Umbilical cord (tissue), 2 donors: Measurements from ENCODE around the gene PEX13. TPM values are rescaled to one million over a fixed set of nuclear protein-coding genes. Genes with fewer than 3 reads are reported as not detected.
"Not testable (repeated sequence)": the region's sequence is repeated elsewhere in the genome, so short reads cannot be mapped to it uniquely, and the experiment has no call there.

Source experiments
- DNase-seq: peaks from one replicate; pipeline ENCODE4 v3.0.0-alpha.2; 2015; ENCODE audit warnings: low spot score
- total RNA-seq: library from RNA; depleted of rRNA; stranded (reverse); fragments of >200 nt; gene quantifications from one replicate; pipeline ENCODE4 v1.2.3, GENCODE V29; 2014; ENCODE audit warnings: low replicate concordance; ENCODE audit not compliant: insufficient read depth

PEX13 gene
- total RNA-seq, 1 donor from 2014 or later, result 36.1 TPM

DNA sequence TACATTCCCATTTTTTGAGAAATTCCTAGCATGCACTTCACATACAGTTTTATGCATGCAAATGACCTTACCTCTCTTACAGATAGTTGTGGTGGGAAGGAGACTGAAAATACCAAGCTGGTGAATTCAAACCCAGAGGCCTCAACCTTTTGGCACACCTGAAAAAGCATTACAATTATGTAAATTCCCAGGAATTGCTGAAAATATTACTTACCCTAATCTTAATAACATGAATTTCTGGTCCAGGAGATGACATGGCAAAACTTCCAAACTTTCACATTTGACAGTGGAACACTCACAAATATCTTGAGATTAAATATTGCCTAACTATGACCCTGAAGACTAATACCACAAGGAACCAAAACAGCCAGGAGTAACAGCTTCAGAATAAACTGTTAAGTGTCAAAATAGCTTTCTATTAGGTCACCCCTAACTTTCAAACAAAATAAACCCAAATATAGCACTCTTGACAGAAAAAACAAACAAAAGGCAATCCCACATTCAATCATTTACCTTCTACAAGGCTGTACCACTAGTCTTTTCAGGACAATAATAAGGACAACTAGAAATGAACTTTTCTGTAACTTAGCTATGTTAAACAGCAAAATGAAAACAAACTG is 10.9 kb upstream of the PEX13 start:
- DNase-seq, result no peak

DNA sequence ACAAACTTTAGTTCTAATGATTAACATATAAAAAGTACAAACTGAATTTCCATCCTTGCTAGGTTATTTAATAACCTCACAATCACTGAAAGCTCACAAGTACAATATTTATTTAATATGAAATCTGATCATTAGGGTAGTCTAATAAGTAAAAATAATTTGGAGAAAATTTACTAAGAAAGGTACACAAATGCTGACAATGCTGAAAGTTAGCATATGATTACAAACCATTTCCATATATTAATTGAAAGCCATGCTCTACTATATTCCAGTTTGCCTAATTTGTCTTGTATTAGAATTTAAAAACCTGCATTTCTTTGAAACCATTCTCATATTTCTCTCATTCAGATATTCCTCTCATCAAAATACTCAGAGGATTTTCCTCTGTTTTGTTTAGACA is 8.2 kb upstream of the PEX13 start:
- DNase-seq, result no peak

GRCh38 chr2:61011678-61012077 is 5.8 kb upstream of the PEX13 start:
- peak; percentile 36 for DNase-seq

DNA sequence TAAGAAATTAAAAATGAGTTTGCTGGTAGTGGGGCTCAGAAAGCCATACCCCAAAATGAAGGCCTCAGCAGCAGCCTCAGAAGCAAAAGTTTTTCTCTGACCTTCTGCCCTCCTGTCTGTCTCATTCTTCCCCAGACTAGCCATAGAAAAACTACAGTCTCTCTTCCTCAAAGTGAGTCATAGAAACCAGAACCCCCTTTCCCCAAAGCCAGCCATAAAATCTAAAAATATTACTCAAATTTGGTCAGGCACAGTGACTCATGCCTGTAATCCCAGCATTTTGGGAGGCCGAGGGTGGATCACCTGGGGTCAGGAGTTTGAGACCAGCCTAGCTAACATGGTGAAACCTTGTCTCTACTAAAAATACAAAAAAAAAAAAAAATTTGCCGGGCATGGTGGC is 5.2 kb upstream of the PEX13 start:
- DNase-seq, result peak; percentile 89

DNA sequence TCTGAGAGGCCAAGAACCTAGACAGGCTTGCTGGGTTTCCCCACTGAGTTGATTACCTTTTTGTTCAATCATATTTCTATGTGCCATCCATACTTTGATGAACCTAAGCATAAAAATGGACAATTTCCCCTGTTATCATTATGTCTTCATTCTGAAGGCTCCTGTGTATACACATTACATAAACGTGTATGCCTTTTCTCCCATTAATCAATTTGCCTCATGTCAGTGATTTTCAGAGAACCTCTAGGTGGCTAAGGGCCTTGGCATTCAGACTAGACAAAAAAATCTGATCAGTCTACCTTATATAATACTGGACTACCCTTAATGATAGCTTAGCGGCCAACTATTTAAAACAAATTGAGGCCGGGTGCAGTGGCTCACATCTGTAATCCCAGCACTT is 4.1 kb upstream of the PEX13 start:
- DNase-seq, result no peak

- no peak for DNase-seq
Observed at GRCh38 chr2:61014763-61015162, 2.8 kb upstream of the PEX13 start.

DNA sequence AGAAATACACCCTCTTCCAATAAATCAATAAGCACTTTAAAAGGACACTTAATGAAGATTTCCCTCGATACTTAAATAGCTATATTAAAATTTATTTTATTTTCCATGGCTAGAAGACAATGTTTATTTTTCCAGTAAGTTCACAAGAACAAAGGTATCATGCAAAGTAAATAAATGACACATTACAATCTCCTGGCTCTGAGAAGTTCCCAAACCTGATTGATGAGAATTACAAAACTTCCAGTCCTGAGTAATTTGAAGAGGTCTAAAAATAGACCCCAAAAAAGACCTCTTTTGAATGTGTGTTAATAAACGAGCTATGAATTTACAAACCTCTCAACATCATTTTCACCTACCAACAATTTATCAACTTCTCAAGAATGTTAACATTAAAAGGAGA is 1.5 kb upstream of the PEX13 start:
- no peak for DNase-seq

DNA sequence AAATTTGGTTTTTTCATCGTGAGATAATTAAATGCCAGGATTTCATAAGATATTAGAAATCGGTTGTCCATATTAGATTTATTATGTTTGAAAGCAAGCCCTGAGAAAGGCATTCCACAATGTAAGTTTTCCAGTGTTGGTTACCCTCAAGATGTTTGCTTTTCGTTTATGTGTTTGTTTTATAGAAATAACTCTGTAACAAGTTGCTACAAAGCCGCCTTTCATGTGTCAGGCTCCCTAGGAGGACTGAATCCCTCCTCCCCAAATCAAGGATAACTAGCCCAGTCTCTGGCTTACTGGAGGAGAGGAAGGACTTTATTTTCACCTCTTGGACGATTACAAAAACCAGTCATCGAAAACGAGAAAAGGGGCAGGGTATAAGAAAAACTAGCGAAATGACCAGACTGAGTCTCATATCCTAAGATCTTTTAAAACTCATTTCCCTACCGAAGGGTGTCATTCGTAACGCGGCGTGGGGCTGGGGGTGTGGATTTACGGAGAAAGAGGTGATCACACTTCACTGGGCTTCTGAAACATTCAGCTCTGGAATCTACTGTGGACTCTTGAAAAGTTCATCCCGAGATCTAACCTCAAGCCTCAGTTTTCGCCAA is 1.0 kb upstream of the PEX13 start:
- DNase-seq, result no peak

GRCh38 chr2:61017003-61017555 is 441 bp upstream of the PEX13 start:
- peak; percentile 91 for DNase-seq

DNA sequence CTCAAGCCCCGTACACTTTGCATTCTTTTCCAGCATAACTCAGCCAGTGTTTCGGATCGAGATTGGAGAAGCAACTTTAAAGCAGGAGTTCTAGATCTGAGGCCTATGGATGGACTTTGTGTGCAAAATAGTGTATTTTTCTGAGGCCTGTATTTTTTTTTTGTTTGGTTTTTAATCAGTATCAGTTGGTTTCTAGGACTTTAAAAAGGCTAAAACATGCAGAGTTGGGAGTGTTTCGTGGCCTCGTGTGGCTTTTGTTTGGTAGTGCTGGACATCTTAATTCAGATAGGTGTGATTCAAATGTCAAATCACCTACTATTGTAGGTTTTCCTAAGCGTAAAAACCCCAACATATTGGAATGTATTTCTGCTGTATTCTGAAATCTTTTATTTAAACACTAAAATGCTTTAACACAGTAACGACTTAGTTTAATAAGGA is 817 bp downstream of the PEX13 start:
- DNase-seq, result no peak

GRCh38 chr2:61018798-61019197 is 1.3 kb downstream of the PEX13 start:
- no peak for DNase-seq

- no peak for DNase-seq
Observed at GRCh38 chr2:61021228-61021660, 3.7 kb downstream of the PEX13 start.

DNA sequence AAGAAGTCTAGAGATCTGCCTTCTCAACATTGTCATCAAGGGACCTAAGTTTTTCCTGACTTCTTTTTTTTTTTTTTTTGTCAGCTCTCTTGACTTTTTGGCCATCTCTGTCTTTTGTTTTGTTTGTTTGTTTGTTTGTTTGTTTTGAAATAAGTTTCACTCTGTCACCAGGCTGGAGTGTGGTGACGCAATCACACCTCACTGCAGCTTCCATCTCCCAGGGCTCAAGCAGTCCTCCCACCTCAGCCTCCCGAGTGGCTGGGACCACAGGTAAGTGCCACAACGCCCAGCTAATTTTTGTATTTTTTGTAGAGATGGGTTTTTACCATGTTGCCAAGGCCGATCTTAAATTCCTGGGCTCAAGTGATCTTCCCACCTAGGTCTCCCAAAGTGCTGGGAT is 6.2 kb downstream of the PEX13 start:
- no peak for DNase-seq

DNA sequence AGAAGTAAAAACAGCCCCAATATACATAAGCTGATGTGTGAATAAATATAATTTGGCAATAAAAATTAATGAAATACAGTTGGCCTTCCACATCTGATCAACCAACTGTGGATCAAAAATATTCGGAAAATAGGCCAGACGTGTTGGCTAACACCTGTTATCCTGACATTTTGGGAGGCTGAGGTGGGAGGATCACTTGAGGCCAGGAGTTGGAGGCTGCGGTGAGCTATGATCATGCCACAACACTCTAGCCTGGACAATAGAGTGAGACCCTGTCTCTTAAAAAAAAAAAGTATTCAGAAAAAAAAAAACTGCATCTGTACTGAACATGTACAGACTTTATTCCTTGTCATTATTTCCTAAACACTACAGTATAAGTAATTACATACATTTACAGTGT is 12.0 kb downstream of the PEX13 start:
- DNase-seq, result no peak

DNA sequence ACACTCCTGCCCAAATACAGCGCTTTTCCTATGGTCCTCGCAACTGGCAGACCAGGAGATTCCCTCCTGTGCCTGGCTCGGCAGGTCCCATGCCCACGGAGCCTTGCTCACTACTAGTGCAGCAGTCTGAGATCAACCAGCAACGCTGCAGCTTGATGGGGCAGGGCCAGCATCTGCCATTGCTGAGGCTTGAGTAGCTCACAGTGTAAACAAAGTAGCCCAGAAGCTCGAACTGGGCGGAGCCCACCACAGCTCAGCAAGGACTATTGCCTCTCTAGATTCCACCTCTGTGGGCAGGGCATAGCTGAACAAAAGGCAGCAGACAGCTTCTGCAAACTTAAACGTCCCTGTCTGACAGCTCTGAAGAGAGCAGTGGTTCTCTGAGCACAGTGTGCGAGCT is 17.1 kb downstream of the PEX13 start:
- not testable (repeated sequence) for DNase-seq

GRCh38 chr2:61036643-61037042 is 19.1 kb downstream of the PEX13 start:
- not testable (repeated sequence) for DNase-seq

- DNase-seq, result no peak
Observed at GRCh38 chr2:61042807-61043206, 25.3 kb downstream of the PEX13 start.

- no peak for DNase-seq
Observed at GRCh38 chr2:61044636-61045035, 27.1 kb downstream of the PEX13 start.

DNA sequence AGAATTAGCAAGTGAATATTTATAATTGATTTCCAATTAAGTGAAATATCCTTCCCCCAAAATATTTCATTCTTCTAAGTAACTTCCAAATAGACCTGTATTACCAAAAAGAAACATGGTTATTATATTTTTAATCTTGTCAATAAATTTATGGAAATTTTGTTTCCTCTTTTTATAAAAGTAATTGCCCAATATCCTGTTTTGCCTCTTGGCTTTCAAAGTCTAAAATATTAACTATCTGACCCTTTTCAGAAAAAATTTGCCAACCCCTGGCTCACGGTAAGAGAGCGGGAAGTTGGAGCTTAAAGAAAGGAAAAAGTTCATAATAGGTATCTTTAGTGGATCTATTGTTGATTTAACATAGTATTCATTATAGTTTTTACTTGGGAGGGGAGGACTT is 27.7 kb downstream of the PEX13 start:
- DNase-seq, result no peak

DNA sequence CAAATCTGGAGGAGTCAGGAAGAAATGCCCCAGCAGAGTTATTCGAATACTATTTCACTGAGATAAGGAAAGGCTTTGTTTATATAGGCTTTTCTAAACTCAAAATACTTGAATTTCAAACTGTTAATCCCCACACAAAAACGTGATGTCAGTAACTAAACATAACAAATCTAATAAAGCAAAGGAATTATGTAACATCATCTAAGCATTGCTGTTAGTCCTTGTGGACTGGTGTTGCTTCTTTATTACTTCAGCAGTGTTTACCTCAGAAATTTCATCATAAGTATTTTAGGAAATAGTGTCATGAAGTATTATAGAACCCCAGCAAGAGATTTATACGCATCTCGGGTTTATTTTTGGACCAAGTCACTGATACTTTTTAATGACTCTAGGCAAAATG is 28.5 kb downstream of the PEX13 start:
- no peak for DNase-seq

DNA sequence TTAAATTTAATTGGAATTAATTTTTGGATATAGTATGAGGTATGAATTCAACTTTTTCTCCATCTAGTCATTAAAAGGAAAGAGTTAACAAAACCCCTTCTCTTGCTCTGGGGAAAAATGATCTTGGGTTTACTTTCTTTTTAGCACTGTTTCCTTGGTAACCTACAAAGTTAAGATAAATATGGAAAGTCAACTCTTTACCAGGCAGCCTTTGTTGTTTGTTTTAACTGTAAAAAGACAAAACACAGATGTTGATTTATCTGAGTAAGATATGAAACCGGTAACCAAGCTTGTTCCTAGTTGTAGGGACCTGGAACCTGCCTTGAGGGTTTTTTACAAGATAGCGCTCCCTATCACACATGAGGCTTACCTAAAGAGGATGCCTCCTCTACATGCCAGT is 38.0 kb downstream of the PEX13 start:
- DNase-seq, result peak; percentile 8

GRCh38 chr2:61057562-61057961 is 40.0 kb downstream of the PEX13 start:
- DNase-seq, result no peak

- DNase-seq, result no peak
Observed at GRCh38 chr2:61059382-61059781, 41.9 kb downstream of the PEX13 start.
